SKM-1 (cell line): ENCODE measurements around the gene ESPN.

Experiments used
- DNase-seq: peaks from one replicate; lab custom pipeline; 2025; ENCODE audit not compliant: unreplicated experiment; lab: John Stamatoyannopoulos, UW

ESPN gene

DNA sequence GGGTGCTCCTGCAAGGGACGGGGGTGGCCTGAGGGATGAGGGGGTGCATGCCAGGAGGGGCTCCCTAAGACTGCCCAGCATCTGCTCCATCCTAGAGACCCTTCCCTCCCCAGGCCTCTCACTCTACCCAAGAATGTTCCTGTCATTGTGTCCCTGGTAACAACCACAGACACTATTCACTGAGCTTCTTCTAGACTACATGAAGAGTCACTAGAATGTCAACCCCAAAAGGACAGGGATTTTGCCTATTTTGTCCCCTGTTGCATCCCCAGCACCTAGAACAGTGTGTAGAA, 38.5 kb downstream of the ESPN start:
- DNase-seq = no peak

DNA sequence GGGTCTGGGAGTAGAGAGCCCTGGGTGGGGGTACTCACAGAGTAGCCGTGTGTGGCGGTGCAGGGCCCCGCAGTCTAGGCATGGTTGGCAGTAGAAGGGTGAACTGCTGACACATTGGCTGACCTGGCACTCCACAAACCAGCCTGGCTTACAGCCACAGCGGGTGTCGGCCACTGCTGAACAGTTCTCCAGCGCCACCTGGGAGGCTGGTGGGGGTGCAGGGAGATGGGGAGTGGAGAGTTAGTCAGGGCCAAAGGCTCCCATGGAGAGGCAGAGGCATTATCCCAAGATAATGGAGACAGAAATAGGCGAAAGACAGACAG, 39.9 kb downstream of the ESPN start:
- no peak for DNase-seq

GRCh38 chr1:6464915-6465314, 40.3 kb downstream of the ESPN start:
- no peak for DNase-seq

- no peak for DNase-seq
These were observed 41.0 kb downstream of the ESPN start for GRCh38 chr1:6465461-6466005.

GRCh38 chr1:6466023-6466422, 41.4 kb downstream of the ESPN start, which contains the start of gene TNFRSF25:
TNFRSF25 (minus strand) TSS chr1:6466173; CDS start chr1:6466107, 66 bp downstream.
- DNase-seq = no peak

GRCh38 chr1:6466751-6467150, 42.2 kb downstream of the ESPN start:
- DNase-seq = no peak

GRCh38 chr1:6467224-6467623, 42.6 kb downstream of the ESPN start:
- DNase-seq = no peak

- no peak for DNase-seq
These were observed 43.4 kb downstream of the ESPN start for GRCh38 chr1:6467744-6468688.

DNA sequence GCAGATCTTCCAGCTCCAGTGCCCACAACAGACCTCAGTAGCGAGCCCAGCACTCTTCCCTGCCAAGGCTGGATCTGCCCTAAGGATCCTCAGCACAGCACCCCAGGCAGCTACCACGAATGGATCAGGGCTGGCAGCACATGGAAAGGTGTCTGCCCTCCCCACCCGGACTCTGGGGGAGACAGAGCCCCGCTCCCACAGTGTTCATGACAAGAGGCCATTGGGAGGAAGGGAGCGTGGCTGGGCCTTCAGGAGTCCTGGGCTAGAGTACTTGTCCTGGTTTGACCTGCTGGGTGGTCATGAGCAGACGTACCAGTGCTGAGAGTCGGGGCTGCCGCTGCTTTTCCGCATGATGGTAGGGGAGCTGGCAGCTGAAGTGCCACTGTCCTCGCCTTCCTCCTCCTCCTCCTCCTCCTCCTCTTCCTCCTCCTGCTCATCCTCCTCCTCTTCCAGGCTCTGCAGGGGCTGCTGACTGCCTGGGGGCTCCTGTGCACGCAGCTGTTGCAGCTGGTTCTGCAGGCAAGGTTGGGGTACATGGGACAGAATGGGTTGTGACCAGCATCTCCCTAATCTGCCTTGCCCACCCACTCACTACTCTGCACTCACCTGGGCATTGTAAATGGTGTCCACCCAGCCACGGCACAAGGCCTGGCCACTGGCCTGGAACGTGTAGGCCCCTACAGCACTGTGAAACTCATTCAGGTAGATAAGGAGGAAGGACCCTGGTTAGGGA, 44.3 kb downstream of the ESPN start:
- no peak for DNase-seq

GRCh38 chr1:6470132-6471085, 45.8 kb downstream of the ESPN start:
- DNase-seq = no peak

- no peak for DNase-seq
These were observed 46.8 kb downstream of the ESPN start for GRCh38 chr1:6471086-6471969.

GRCh38 chr1:6471970-6472368, 47.4 kb downstream of the ESPN start:
- DNase-seq = no peak

DNA sequence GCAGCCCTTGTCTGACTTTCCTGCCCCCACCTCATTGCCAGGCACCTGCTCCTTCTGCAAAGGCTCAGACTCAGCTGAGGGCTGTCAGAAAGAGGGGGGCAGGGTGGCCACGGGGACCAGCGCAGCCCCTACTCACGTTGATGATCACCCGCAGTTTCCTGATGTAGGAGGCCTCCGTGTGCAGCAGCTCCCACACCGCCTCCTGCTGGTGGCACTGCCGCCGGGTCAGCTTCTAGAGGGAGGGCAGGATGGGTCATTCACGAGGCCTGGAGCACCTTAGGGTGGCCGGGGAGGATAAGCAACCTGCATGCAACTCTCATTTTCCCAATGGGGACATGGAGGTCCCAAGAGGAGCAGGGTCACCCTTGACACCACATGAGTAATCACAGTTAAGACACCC, 47.8 kb downstream of the ESPN start:
- no peak for DNase-seq

- no peak for DNase-seq
These were observed 48.6 kb downstream of the ESPN start for GRCh38 chr1:6473156-6473555.

GRCh38 chr1:6473974-6474814, 49.6 kb downstream of the ESPN start:
- DNase-seq = no peak

DNA sequence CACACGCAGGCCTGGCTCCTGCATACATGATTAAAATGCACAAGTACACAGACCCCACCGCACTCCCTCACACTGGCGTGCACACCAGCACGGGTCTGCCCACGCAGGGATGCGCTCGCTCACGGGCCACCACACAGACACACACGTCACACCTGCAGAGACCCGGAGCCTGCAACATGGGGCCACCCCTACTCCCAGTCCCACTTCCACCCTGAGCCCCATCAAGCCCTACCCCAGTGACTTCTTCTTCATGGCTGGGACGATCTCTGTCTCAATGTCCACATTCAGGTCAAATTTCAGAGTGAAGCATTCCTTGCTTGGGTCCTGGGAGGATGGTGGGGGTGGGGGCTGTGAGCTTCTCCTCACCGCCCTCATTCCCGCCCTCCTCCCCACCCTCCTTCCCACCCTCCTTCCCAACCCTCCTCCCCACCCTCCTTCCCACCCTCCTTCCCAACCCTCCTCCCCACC, 50.3 kb downstream of the ESPN start:
- no peak for DNase-seq

DNA sequence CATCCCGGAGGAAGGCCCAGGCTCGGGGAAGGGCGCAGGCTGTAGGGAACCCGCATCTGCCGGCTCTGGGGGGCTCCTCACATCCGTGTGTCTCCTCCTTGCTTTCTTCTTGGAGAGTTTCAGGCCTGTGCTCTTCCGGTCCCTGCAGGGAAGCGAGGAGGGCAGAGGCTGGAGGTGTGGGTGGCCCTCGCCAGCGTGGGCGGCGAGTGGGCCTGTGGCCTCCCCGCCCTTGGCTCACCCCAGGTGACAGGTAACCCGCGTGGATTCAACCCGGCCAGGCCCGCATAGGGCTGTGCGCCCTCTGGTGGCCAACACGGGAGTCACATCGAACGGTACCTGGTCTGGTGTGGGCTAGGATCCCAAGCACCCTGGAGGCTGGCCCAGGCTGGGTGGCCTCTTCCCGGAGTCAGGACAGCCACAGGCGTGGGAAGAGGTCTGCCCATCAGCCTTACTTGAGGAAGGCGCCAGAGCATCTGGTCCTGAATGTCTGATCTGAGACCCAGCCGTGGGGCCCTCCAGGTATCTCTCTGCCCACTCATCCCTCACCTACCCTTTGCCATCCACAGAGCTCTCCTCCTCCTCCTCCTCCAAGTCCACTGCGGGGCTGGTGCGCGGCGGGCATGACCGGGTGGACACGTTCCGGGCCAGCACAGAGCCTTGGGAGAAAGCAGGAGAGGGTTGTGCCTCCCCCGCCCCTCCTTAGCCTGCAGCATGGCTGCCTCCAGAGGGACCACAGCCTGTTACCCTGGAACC, 51.0 kb downstream of the ESPN start:
- no peak for DNase-seq

GRCh38 chr1:6476483-6476882, 51.9 kb downstream of the ESPN start:
- no peak for DNase-seq
